ENCODE measurements around the gene CFAP57.

The CFAP57 gene

DNA sequence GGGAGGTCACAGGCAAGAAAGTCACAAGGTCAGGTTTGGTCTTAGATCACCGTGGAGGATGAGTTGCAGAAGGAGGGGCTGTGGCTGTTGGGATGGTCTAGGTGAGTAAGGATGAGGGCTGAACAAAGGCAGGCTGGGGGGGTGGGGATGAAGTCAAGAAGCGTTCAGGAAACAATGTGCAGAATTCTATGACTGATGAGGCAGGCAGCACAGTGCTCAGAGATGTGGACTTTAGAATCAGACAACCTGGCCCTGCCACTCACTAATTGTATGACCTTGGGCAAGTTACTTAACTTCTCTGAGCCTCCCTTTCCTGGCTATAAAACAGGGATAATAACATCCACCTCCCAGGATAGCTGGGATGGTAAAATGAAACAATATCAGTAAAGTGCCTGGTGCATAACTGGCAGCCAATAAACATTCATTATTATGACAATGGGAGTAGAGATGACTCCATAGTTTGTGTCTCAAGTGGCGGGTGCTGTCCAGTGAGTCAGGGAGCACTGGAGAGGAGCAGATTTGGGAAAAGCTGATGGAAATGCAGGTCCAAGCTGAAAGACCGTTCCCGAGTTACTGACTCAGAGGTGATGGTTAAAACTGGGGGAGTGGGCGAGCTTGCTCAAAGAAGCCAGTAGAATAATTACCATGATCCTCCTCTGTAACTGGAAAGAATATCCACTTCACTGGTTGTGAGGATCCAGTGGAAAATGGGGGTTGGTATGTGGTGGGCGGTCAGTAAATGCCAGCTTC, 130.8 kb downstream of the CFAP57 start:
- no peak for DNase-seq

DNA sequence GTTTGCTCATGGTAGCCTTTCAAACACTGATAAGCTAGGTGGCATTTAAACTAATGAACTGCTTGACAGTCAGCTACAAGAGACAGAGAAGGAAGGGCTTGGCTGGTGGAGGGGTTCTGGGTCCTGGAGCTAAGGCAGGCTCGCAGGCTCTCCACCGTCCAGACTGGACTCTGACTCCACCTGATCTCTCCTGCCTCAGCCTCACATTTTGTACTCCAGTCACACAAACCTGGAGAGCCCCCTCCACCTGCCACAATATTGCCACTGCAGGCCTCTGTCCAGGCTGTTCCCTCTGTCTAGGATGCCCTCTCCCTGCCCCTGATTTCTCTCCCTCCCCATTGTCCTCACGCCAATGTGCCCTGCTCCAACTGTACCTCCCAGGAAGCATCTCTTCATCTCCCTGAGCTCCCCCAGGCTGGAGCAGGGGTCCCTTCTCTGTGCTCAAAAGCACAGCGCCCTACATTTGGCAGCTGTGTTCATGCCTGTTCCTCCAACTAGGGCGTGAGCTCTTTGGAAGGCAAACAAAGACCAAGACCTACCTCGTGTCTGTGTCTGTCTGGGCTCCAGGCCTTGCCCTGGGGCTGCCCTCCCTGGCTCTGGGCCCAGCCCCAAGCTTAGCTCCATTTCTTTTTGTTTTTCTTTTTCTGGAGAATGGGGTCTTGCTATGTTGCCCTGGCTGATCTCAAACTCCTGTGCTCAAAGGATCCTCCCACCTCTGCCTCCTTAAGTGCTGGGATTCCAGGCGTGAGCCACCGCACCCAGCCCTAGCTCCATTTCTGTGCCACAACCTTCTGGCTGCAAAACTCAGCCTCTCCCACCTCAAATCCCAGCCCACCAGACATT, 131.6 kb downstream of the CFAP57 start:
- DNase-seq = no peak
